GM12878 (cell line): Measurements from ENCODE around the gene RPL19.

ENCODE experiments used
- CREB1 ChIP-seq: IDR thresholded peaks from 2 replicates; pipeline ENCODE4 v1.6.1; 2012; ENCODE audit warnings: low read depth, mild to moderate bottlenecking, inconsistent platforms
- CTCF ChIP-seq, 3 experiments: IDR thresholded peaks in 2 of 3; conservative IDR thresholded peaks in 1 of 3; 2 replicates each; pipeline ENCODE4 v1.5.1; 2011; ENCODE audit warnings: low read depth in 3 of 3, low read length in 3 of 3, mild to moderate bottlenecking in 3 of 3, control low read depth in 2 of 3, moderate library complexity in 2 of 3, inconsistent platforms in 1 of 3, mixed read lengths in 1 of 3; ENCODE audit not compliant: control insufficient read depth in 2 of 3, insufficient read depth in 1 of 3; ENCODE audit errors: extremely low read depth in 1 of 3
- EGR1 ChIP-seq, 2 experiments: IDR thresholded peaks; 1 replicate in 1 of 2; 2 replicates in 1 of 2; pipeline ENCODE4 v1.6.1; 2011 to 2012; ENCODE audit warnings: low read depth in 2 of 2, low read length in 2 of 2, borderline replicate concordance in 1 of 2, mild to moderate bottlenecking in 1 of 2, moderate library complexity in 1 of 2
- EZH2 ChIP-seq: IDR thresholded peaks from 2 replicates; pipeline ENCODE4 v1.6.1; 2012; ENCODE audit warnings: low read depth, mild to moderate bottlenecking, control low read depth, inconsistent platforms, low read length, borderline replicate concordance; ENCODE audit not compliant: control insufficient read depth

GRCh38 chr17:39177256-39177655, 22.8 kb upstream of the RPL19 start:
- TF ChIP-seq EGR1 (IDR thresholded peaks at IDR 0.05; ENCODE audit: borderline replicate concordance in 1 of 2, low read depth in 2 of 2, low read length in 2 of 2): no peak
- TF ChIP-seq CREB1: no peak
- TF ChIP-seq CTCF (IDR thresholded peaks at IDR 0.05 in 2 of 3, conservative IDR thresholded peaks at IDR 0.05 in 1 of 3; ENCODE audit: control insufficient read depth in 2 of 3, extremely low read depth in 1 of 3, insufficient read depth in 1 of 3, low read depth in 3 of 3, low read length in 3 of 3): no peak
- no peak for TF ChIP-seq EZH2
